Thyroid gland (tissue), 4 donors: ENCODE measurements around the gene ZNF85. TPM values are rescaled to one million over a fixed set of nuclear protein-coding genes. Genes with fewer than 3 reads are reported as not detected.

Experiments
- DNase-seq, 2 donors: peaks; one replicate each; pipeline ENCODE4 v3.0.0-alpha.2; 2019
- H3K27ac ChIP-seq, 3 donors: fragments of 200-600 bp; sonication (generic); 1 replicate in 2 of 3; 2 replicates in 1 of 3; pipeline ENCODE4 v1.5.1; 2016 to 2019; ENCODE audit warnings: mild to moderate bottlenecking in 1 of 3, moderate library complexity in 1 of 3
- H3K27me3 ChIP-seq: fragments of 200-600 bp; sonication (generic); one replicate; pipeline ENCODE4 v1.5.1; 2019
- H3K36me3 ChIP-seq, 2 donors: fragments of 200-600 bp; sonication (generic); one replicate each; pipeline ENCODE4 v1.5.1; 2016 to 2019
- H3K4me1 ChIP-seq, 2 donors: fragments of 200-600 bp; sonication (generic); one replicate each; pipeline ENCODE4 v1.5.1; 2017 to 2019
- H3K4me3 ChIP-seq, 3 donors: fragments of 200-600 bp; sonication (generic); replicated peaks in 1 of 3; 1 replicate in 2 of 3; 2 replicates in 1 of 3; pipeline ENCODE4 v1.5.1; 2016; ENCODE audit warnings: mild to moderate bottlenecking in 1 of 3
- H3K9me3 ChIP-seq: fragments of 200-600 bp; sonication (generic); one replicate; pipeline ENCODE4 v1.5.1; 2017
- CTCF ChIP-seq, 6 experiments: fragments of 200-600 bp in 3 of 6; fragments of 450-650 bp in 3 of 6; sonication (generic) in 3 of 6; IDR thresholded peaks; one replicate each; pipeline ENCODE4 v1.5.1; 2016 to 2019; ENCODE audit warnings: antibody characterized with exemption in 6 of 6, mild to moderate bottlenecking in 2 of 6, inconsistent platforms in 1 of 6, moderate library complexity in 1 of 6
- POLR2A ChIP-seq, 2 donors: fragments of 450-650 bp; IDR thresholded peaks; one replicate each; pipeline ENCODE4 v1.6.1; 2017; ENCODE audit warnings: antibody characterized with exemption in 2 of 2, mild to moderate bottlenecking in 2 of 2, moderate library complexity in 1 of 2
- WGBS, 2 donors: methylation state at CpG; one replicate each; pipeline ENCODE4 v1.1.5; 2017; 5-methylcytosine and 5-hydroxymethylcytosine counted together
- intact Hi-C: fragments of 100-400 bp; cut with DNase I; formaldehyde crosslinking; loops from one replicate; pipeline ENCODE4 v1.15.1; 2023
- total RNA-seq, 4 donors: library from RNA; depleted of rRNA; stranded (reverse); fragments of >200 nt; gene quantifications; one replicate each; pipeline ENCODE4 v1.2.3, GENCODE V29; 2016

Gene ZNF85
- total RNA-seq: 10 to 100 TPM; 12.5 to 30.3 (median 22.5) TPM

GRCh38 chr19:20923077-20923871 lies at the start of gene ZNF85:
Gene ZNF85 (plus strand): TSS chr19:20923251. CDS start chr19:20923401, 150 bp downstream.
- TF ChIP-seq POLR2A (IDR thresholded peaks at IDR 0.05) (peak in 1 of 2 donors; percentile 75), CTCF (IDR thresholded peaks at IDR 0.05) (peak in 1 of 6 experiments; percentile 4)
- peaks cover 9 to 14% of the 10 kb centered on the region in 2 donors for H3K4me1 ChIP-seq
- intact Hi-C loops: no loop called here
- WGBS, 2 donors: 0 to 2% methylated on average over 26 to 34 of the region's 38 CpGs
- peak within 1 kb of the TSS; percentile 79 to 91 (median 89) for H3K27ac ChIP-seq
- peak within 1 kb of the TSS; percentile 67 to 85 (median 83) for H3K4me3 ChIP-seq
- H3K36me3 ChIP-seq: no peaks in the 10 kb centered on the region
- H3K9me3 ChIP-seq: no peaks in the 10 kb centered on the region
- peak; percentile 94 to 95 for DNase-seq
- no peaks in the 10 kb centered on the region for H3K27me3 ChIP-seq

GRCh38 chr19:20879501-20879900 lies 43.5 kb upstream of the ZNF85 start:
- no peak for TF ChIP-seq POLR2A (IDR thresholded peaks at IDR 0.05)
- TF ChIP-seq CTCF (IDR thresholded peaks at IDR 0.05): no peak
- intact Hi-C loops: no loop called here
- no peak overlapping the region for H3K4me3 ChIP-seq
- no peaks in the 10 kb centered on the region for H3K9me3 ChIP-seq
- 67 to 73% methylated on average over 1 of the region's 1 CpG for WGBS, 2 donors
- H3K36me3 ChIP-seq: no peaks in the 10 kb centered on the region
- H3K27ac ChIP-seq: no peak overlapping the region
- no peaks in the 10 kb centered on the region for H3K27me3 ChIP-seq
- no peaks in the 10 kb centered on the region for H3K4me1 ChIP-seq
- DNase-seq: no peak

GRCh38 chr19:20912973-20913372 lies 10.1 kb upstream of the ZNF85 start:
- Histone ChIP-seq H3K36me3 (no peaks in the 10 kb centered on the region), H3K4me3 (no peak overlapping the region), H3K27me3 (no peaks in the 10 kb centered on the region), H3K27ac (no peak overlapping the region), H3K4me1 (no peaks in the 10 kb centered on the region), H3K9me3 (no peaks in the 10 kb centered on the region)
- no peak for TF ChIP-seq CTCF (IDR thresholded peaks at IDR 0.05)
- no peak for TF ChIP-seq POLR2A (IDR thresholded peaks at IDR 0.05)
- intact Hi-C loops: no loop called here
- 75 to 77% methylated on average over 3 of the region's 3 CpGs for WGBS, 2 donors
- DNase-seq: no peak

GRCh38 chr19:20925481-20925880 lies 2.4 kb downstream of the ZNF85 start:
- no peaks in the 10 kb centered on the region for H3K36me3 ChIP-seq
- H3K27me3 ChIP-seq: no peaks in the 10 kb centered on the region
- no peaks in the 10 kb centered on the region for H3K9me3 ChIP-seq
- intact Hi-C loops: no loop called here
- H3K27ac ChIP-seq: no peak overlapping the region
- WGBS, 2 donors: 33 to 35% methylated on average over 2 of the region's 2 CpGs
- no peak for TF ChIP-seq POLR2A (IDR thresholded peaks at IDR 0.05)
- TF ChIP-seq CTCF (IDR thresholded peaks at IDR 0.05): no peak
- peaks cover 9 to 14% of the 10 kb centered on the region in 2 donors for H3K4me1 ChIP-seq
- no peak overlapping the region for H3K4me3 ChIP-seq
- peak; percentile 53 to 55 for DNase-seq

GRCh38 chr19:20926796-20927195 lies 3.7 kb downstream of the ZNF85 start:
- intact Hi-C loops: no loop called here
- no peak overlapping the region for H3K27ac ChIP-seq
- H3K36me3 ChIP-seq: no peaks in the 10 kb centered on the region
- no peak for DNase-seq
- H3K9me3 ChIP-seq: no peaks in the 10 kb centered on the region
- H3K27me3 ChIP-seq: no peaks in the 10 kb centered on the region
- H3K4me1 ChIP-seq: peaks cover 9 to 14% of the 10 kb centered on the region in 2 donors
- TF ChIP-seq POLR2A (IDR thresholded peaks at IDR 0.05) (no peak), CTCF (IDR thresholded peaks at IDR 0.05) (no peak)
- H3K4me3 ChIP-seq: no peak overlapping the region
- 93 to 100% methylated on average over 1 of the region's 1 CpG for WGBS, 2 donors
